Mesothelial cell of epicardium (in vitro differentiated cells): ENCODE measurements around the gene SLC43A2. TPM values are rescaled to one million over a fixed set of nuclear protein-coding genes. Genes with fewer than 3 reads are reported as not detected.

Experiments
- DNase-seq, 2 experiments: peaks; one replicate each; pipeline ENCODE4 v3.0.0; 2021; ENCODE audit warnings: low spot score in 2 of 2; ENCODE audit not compliant: unreplicated experiment in 2 of 2
- H3K27ac Mint-ChIP-seq: 2 replicates; pipeline ENCODE4 v1.8.0; 2021; ENCODE audit warnings: mixed read lengths
- H3K27me3 Mint-ChIP-seq: 2 replicates; pipeline ENCODE4 v1.8.0; 2021; ENCODE audit warnings: low read depth, mixed read lengths
- H3K36me3 Mint-ChIP-seq: 2 replicates; pipeline ENCODE4 v1.8.0; 2021; ENCODE audit warnings: mixed read lengths
- H3K4me1 Mint-ChIP-seq: 2 replicates; pipeline ENCODE4 v1.8.0; 2021; ENCODE audit warnings: mixed read lengths
- H3K4me3 Mint-ChIP-seq: 2 replicates; pipeline ENCODE4 v1.8.0; 2021; ENCODE audit warnings: mild to moderate bottlenecking, moderate library complexity, mixed read lengths
- H3K9me3 Mint-ChIP-seq: 2 replicates; pipeline ENCODE4 v1.8.0; 2021; ENCODE audit warnings: mixed read lengths
- CTCF ChIP-seq: fragments of 200-600 bp; sonication (generic); IDR thresholded peaks from one replicate; pipeline ENCODE4 v1.5.0; 2021; ENCODE audit warnings: antibody characterized with exemption; ENCODE audit not compliant: unreplicated experiment
- total RNA-seq: library from RNA; stranded (reverse); gene quantifications from 3 replicates; pipeline ENCODE4 v1.2.1, GENCODE V29; 2021

The SLC43A2 gene
- total RNA-seq, 1 donor from 2014 or later: 12.4 TPM

GRCh38 chr17:1541367-1541904, 87.2 kb downstream of the SLC43A2 start:
- Mint-ChIP-seq H3K4me1 (no peaks in the 10 kb centered on the region), H3K36me3 (peaks cover 22% of the 10 kb centered on the region), H3K27me3 (no peaks in the 10 kb centered on the region)

GRCh38 chr17:1539811-1540210, 88.8 kb downstream of the SLC43A2 start:
- H3K4me3 Mint-ChIP-seq: no peak overlapping the region
- DNase-seq: no peak
- TF ChIP-seq CTCF: no peak
- H3K4me1 Mint-ChIP-seq: no peaks in the 10 kb centered on the region
- H3K36me3 Mint-ChIP-seq: peaks cover 26% of the 10 kb centered on the region
- H3K9me3 Mint-ChIP-seq: no peaks in the 10 kb centered on the region
- no peak overlapping the region for H3K27ac Mint-ChIP-seq
- H3K27me3 Mint-ChIP-seq: no peaks in the 10 kb centered on the region

More at GRCh38 chr17:1541367-1541904, 87.2 kb downstream of the SLC43A2 start:
- no peak for TF ChIP-seq CTCF
- Mint-ChIP-seq H3K4me3 (no peak overlapping the region), H3K9me3 (no peaks in the 10 kb centered on the region), H3K27ac (no peak overlapping the region)
- no peak for DNase-seq

- Mint-ChIP-seq H3K27me3 (no peaks in the 10 kb centered on the region), H3K4me1 (no peaks in the 10 kb centered on the region), H3K4me3 (no peak overlapping the region), H3K27ac (no peak overlapping the region), H3K36me3 (peaks cover 38% of the 10 kb centered on the region), H3K9me3 (no peaks in the 10 kb centered on the region)
- DNase-seq: no peak
- TF ChIP-seq CTCF: no peak
Measured at GRCh38 chr17:1535737-1536136, 92.9 kb downstream of the SLC43A2 start.

- Mint-ChIP-seq H3K4me1 (peaks cover 3% of the 10 kb centered on the region), H3K4me3 (no peak overlapping the region), H3K27ac (no peak overlapping the region), H3K9me3 (no peaks in the 10 kb centered on the region), H3K27me3 (no peaks in the 10 kb centered on the region), H3K36me3 (peaks cover 36% of the 10 kb centered on the region)
- no peak for TF ChIP-seq CTCF
- no peak for DNase-seq
Measured at GRCh38 chr17:1533661-1534325, 94.8 kb downstream of the SLC43A2 start.

GRCh38 chr17:1532836-1533602, 95.6 kb downstream of the SLC43A2 start:
- no peak overlapping the region for H3K4me3 Mint-ChIP-seq
- H3K4me1 Mint-ChIP-seq: peaks cover 3% of the 10 kb centered on the region
- peaks cover 36% of the 10 kb centered on the region for H3K36me3 Mint-ChIP-seq

More at GRCh38 chr17:1532836-1533602, 95.6 kb downstream of the SLC43A2 start:
- TF ChIP-seq CTCF: no peak
- Mint-ChIP-seq H3K9me3 (no peaks in the 10 kb centered on the region), H3K27ac (no peak overlapping the region), H3K27me3 (no peaks in the 10 kb centered on the region)
- DNase-seq: no peak
